HCT116 (cell line): ENCODE results near the gene CADPS. TPM values are rescaled to one million over a fixed set of nuclear protein-coding genes. Genes with fewer than 3 reads are reported as not detected.

Source experiments
- ATAC-seq: fragments of 200-7000 bp; cut with Tn5 transposase; 2 replicates; pipeline ENCODE4 v1.9.1; 2020; ENCODE audit warnings: mild to moderate bottlenecking, moderate library complexity
- BruUV-seq: library from RNA; stranded (reverse); fragments of 400-500 nt; replicated peaks from 2 replicates; lab custom pipeline; 2021; lab: Mats Ljungman, UMichigan
- CTCF ChIA-PET: fragments of 300-600 bp; sonication (Branson Sonifier 250); formaldehyde crosslinking; loops from one replicate; lab custom pipeline; 2021; ENCODE audit warnings: antibody characterized with exemption; lab: Charles Lee
- POLR2A ChIA-PET: fragments of 300-600, 350-600 bp; sonication (Branson Sonifier 250); formaldehyde crosslinking; loops from one replicate; lab custom pipeline; 2021; ENCODE audit warnings: antibody characterized with exemption; lab: Charles Lee
- RAD21 ChIA-PET, 2 experiments: fragments of 300-600 bp; sonication (Branson Sonifier 250); formaldehyde crosslinking; loops; one replicate each; lab custom pipeline; 2023; ENCODE audit warnings: low total read pairs in 2 of 2; ENCODE audit not compliant: uncharacterized antibody in 2 of 2, unreplicated experiment in 2 of 2, low non-redundant PET in 1 of 2; lab: Charles Lee
- DNase-seq: peaks from one replicate; pipeline ENCODE4 v3.0.0-alpha.2; 2010; ENCODE audit warnings: low read depth, low spot score
- H2AFZ ChIP-seq: fragments of 200-600 bp; shearing (Covaris generic), sonication (generic); 2 replicates; pipeline ENCODE4 v1.6.1; 2017; ENCODE audit warnings: low read depth, mixed run types, mixed read lengths, antibody characterized with exemption, low read length; ENCODE audit not compliant: poor library complexity, severe bottlenecking
- H3K27ac ChIP-seq: 2 replicates; pipeline ENCODE4 v1.5.1; 2012; ENCODE audit warnings: low read depth, low read length
- H3K27me3 ChIP-seq: fragments of 200-600 bp; sonication (generic); 2 replicates; pipeline ENCODE4 v1.6.1; 2016; ENCODE audit warnings: mixed run types, low read length, mixed read lengths; ENCODE audit not compliant: insufficient read depth
- H3K36me3 ChIP-seq, 2 experiments: fragments of 200-500 bp in 1 of 2; fragments of 200-600 bp in 1 of 2; sonication (Bioruptor generic) in 1 of 2; sonication (generic) in 1 of 2; 2 replicates each; pipeline versions ENCODE4 v1.5.1 to v1.6.1; 2014 to 2016; ENCODE audit warnings: low read length in 2 of 2, inconsistent platforms in 1 of 2, mixed read lengths in 1 of 2, mixed run types in 1 of 2; ENCODE audit not compliant: insufficient read depth in 2 of 2, control insufficient read depth in 1 of 2
- H3K4me1 ChIP-seq, 2 experiments: fragments of 200-600 bp in 1 of 2; sonication (generic) in 1 of 2; 2 replicates each; pipeline versions ENCODE4 v1.5.1 to v1.6.1; 2012 to 2017; ENCODE audit warnings: low read length in 2 of 2, inconsistent platforms in 1 of 2, mild to moderate bottlenecking in 1 of 2, mixed read lengths in 1 of 2, mixed run types in 1 of 2, moderate library complexity in 1 of 2; ENCODE audit not compliant: insufficient read depth in 2 of 2, control insufficient read depth in 1 of 2
- H3K4me2 ChIP-seq: fragments of 200-600 bp; sonication (generic); 2 replicates; pipeline ENCODE4 v1.6.1; 2017; ENCODE audit warnings: mixed run types, low read length, mixed read lengths
- H3K4me3 ChIP-seq, 2 experiments: fragments of 200-600 bp in 1 of 2; sonication (generic) in 1 of 2; replicated peaks in 1 of 2; 2 replicates each; pipeline ENCODE4 v1.5.1; 2011 to 2016; ENCODE audit warnings: low read length in 2 of 2, control low read depth in 1 of 2, low read depth in 1 of 2, mild to moderate bottlenecking in 1 of 2, mixed read lengths in 1 of 2, mixed run types in 1 of 2
- H3K79me2 ChIP-seq: fragments of 200-600 bp; sonication (generic); 2 replicates; pipeline ENCODE4 v1.6.1; 2017; ENCODE audit warnings: mild to moderate bottlenecking, mixed run types, low read length, moderate library complexity, mixed read lengths; ENCODE audit not compliant: insufficient read depth
- H3K9ac ChIP-seq: fragments of 200-600 bp; sonication (generic); 2 replicates; pipeline ENCODE4 v1.6.1; 2016; ENCODE audit warnings: low read length, mixed read lengths
- H3K9me2 ChIP-seq: fragments of 200-600 bp; sonication (generic), shearing (Covaris generic); 2 replicates; pipeline ENCODE4 v1.6.1; 2017; ENCODE audit warnings: mixed run types, mild to moderate bottlenecking, moderate library complexity; ENCODE audit not compliant: insufficient read depth
- H3K9me3 ChIP-seq, 2 experiments: fragments of 200-500 bp in 1 of 2; fragments of 200-600 bp in 1 of 2; sonication (Bioruptor generic) in 1 of 2; sonication (generic) in 1 of 2; 2 replicates each; pipeline ENCODE4 v1.6.1; 2014 to 2017; ENCODE audit warnings: low read length in 2 of 2, mixed read lengths in 2 of 2, inconsistent platforms in 1 of 2, low read depth in 1 of 2, mild to moderate bottlenecking in 1 of 2, mixed run types in 1 of 2, moderate library complexity in 1 of 2; ENCODE audit not compliant: control insufficient read depth in 1 of 2, insufficient read depth in 1 of 2
- H4K20me1 ChIP-seq: fragments of 200-600 bp; sonication (generic), shearing (Covaris generic); 2 replicates; pipeline ENCODE4 v1.6.1; 2017; ENCODE audit warnings: mixed run types, mild to moderate bottlenecking, moderate library complexity; ENCODE audit not compliant: insufficient read depth
- CEBPB ChIP-seq: IDR thresholded peaks from 2 replicates; pipeline ENCODE4 v1.6.1; 2012; ENCODE audit warnings: low read depth
- ELF1 ChIP-seq: IDR thresholded peaks from 2 replicates; pipeline ENCODE4 v1.6.1; 2012; ENCODE audit warnings: low read depth, borderline replicate concordance
- EZH2 ChIP-seq: fragments of 200-600 bp; sonication (generic); IDR thresholded peaks from 2 replicates; pipeline ENCODE4 v1.6.1; 2017; ENCODE audit warnings: antibody characterized with exemption, mixed run types
- JUND ChIP-seq: IDR thresholded peaks from 2 replicates; pipeline ENCODE4 v1.6.1; 2012
- POLR2A ChIP-seq: IDR thresholded peaks from 2 replicates; pipeline ENCODE4 v1.7.0; 2011; ENCODE audit warnings: borderline replicate concordance; ENCODE audit not compliant: insufficient read depth, insufficient read length; ENCODE audit errors: extremely low read depth
- SIN3A ChIP-seq: IDR thresholded peaks from 2 replicates; pipeline ENCODE4 v1.6.1; 2012; ENCODE audit warnings: low read depth
- SP1 ChIP-seq: IDR thresholded peaks from 2 replicates; pipeline ENCODE4 v1.6.1; 2012; ENCODE audit warnings: low read depth
- YY1 ChIP-seq: IDR thresholded peaks from 2 replicates; pipeline ENCODE4 v1.6.1; 2011; ENCODE audit warnings: low read length, low read depth, moderate library complexity, mild to moderate bottlenecking; ENCODE audit not compliant: insufficient replicate concordance; ENCODE audit errors: extremely low read depth
- ZFX ChIP-seq: fragments of 450-650 bp; IDR thresholded peaks from 2 replicates; pipeline ENCODE4 v1.6.1; 2017
- ZNF274 ChIP-seq: fragments of 200-500 bp; sonication (Bioruptor generic); IDR thresholded peaks from 2 replicates; pipeline ENCODE4 v1.6.1; 2014; ENCODE audit warnings: mild to moderate bottlenecking, low read depth, low read length, inconsistent platforms
- intact Hi-C: fragments of 100-400 bp; cut with micrococcal nuclease; formaldehyde crosslinking; loops from 2 replicates; pipeline ENCODE4 v1.10.0; 2022
- total RNA-seq: library from RNA; stranded (reverse); gene quantifications from one replicate; pipeline ENCODE4 v1.2.1, GENCODE V29; 2021; ENCODE audit not compliant: unreplicated experiment
- TF ChIP-seq, protein P1 (sequence below), 3 experiments: fragments of 200-600 bp in 1 of 3; sonication (generic) in 1 of 3; IDR thresholded peaks in 2 of 3; conservative IDR thresholded peaks in 1 of 3; 2 replicates each; pipeline ENCODE4 v1.5.1; 2012 to 2017; ENCODE audit warnings: low read depth in 2 of 3, low read length in 2 of 3, antibody characterized with exemption in 1 of 3, borderline replicate concordance in 1 of 3, control low read depth in 1 of 3, mild to moderate bottlenecking in 1 of 3, mixed read lengths in 1 of 3, mixed run types in 1 of 3, moderate library complexity in 1 of 3; ENCODE audit not compliant: insufficient read depth in 1 of 3
- TF ChIP-seq, protein P2 (sequence below): IDR thresholded peaks from 2 replicates; pipeline ENCODE4 v1.6.1; 2011; ENCODE audit warnings: mild to moderate bottlenecking, low read length, moderate library complexity; ENCODE audit not compliant: insufficient replicate concordance; ENCODE audit errors: extremely low read depth
- TF ChIP-seq, protein P3 (sequence below): IDR thresholded peaks from 2 replicates; pipeline ENCODE4 v1.6.1; 2012; ENCODE audit warnings: low read depth
- TF ChIP-seq, protein P4 (sequence below): IDR thresholded peaks from 2 replicates; pipeline ENCODE4 v1.6.1; 2012

The CADPS gene
- total RNA-seq, 1 experiment from 2014 or later = not detected

DNA sequence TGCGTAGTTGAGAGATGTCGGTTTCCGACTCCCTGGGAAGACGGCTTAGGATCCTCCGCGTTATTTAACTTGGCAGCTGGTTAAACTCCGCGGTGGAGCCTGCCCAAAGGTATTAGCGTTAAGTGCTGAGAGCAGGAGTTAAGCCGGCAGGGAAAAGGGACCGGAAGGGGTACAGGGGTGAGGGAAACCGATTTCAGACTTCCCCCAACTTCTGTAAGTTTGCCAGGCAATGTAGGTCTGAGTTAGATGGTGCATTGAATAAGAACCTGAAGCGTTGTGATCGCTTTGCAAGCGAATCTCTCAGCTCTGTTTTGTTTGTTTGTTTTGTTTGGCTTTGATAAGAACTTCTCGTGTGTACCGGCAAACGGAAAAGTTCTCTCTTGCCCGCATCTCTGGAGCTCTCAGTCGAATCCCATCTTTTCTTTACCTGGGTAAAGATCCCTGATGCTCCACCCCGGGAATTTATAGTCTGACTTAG is 495.9 kb downstream of the CADPS start:
- Histone ChIP-seq H3K9me2 (no peaks in the 10 kb centered on the region), H3K27ac (no peak overlapping the region), H3K4me2 (no peak overlapping the region), H3K9me3 (no peaks in the 10 kb centered on the region), H3K4me3 (no peak overlapping the region), H4K20me1 (no peaks in the 10 kb centered on the region), H3K9ac (no peak overlapping the region), H3K27me3 (peaks cover 47% of the 10 kb centered on the region), H3K36me3 (no peaks in the 10 kb centered on the region), H3K79me2 (no peaks in the 10 kb centered on the region), H3K4me1 (no peaks in the 10 kb centered on the region), H2AFZ (no peak overlapping the region)
- ATAC-seq (no peak), DNase-seq (no peak)
- POLR2A ChIA-PET = no interaction called here
- CTCF ChIA-PET = no interaction called here
- RAD21 ChIA-PET = no interaction called here
- BruUV-seq = no TSS peak
- intact Hi-C loops = no loop called here
- TF ChIP-seq, protein P1, sequence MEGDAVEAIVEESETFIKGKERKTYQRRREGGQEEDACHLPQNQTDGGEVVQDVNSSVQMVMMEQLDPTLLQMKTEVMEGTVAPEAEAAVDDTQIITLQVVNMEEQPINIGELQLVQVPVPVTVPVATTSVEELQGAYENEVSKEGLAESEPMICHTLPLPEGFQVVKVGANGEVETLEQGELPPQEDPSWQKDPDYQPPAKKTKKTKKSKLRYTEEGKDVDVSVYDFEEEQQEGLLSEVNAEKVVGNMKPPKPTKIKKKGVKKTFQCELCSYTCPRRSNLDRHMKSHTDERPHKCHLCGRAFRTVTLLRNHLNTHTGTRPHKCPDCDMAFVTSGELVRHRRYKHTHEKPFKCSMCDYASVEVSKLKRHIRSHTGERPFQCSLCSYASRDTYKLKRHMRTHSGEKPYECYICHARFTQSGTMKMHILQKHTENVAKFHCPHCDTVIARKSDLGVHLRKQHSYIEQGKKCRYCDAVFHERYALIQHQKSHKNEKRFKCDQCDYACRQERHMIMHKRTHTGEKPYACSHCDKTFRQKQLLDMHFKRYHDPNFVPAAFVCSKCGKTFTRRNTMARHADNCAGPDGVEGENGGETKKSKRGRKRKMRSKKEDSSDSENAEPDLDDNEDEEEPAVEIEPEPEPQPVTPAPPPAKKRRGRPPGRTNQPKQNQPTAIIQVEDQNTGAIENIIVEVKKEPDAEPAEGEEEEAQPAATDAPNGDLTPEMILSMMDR (IDR thresholded peaks at IDR 0.05 in 2 of 3, conservative IDR thresholded peaks at IDR 0.05 in 1 of 3; ENCODE audit: borderline replicate concordance in 1 of 3, insufficient read depth in 1 of 3, low read depth in 2 of 3, low read length in 2 of 3) = no peak
- TF ChIP-seq SP1 = no peak
- TF ChIP-seq, protein P2, sequence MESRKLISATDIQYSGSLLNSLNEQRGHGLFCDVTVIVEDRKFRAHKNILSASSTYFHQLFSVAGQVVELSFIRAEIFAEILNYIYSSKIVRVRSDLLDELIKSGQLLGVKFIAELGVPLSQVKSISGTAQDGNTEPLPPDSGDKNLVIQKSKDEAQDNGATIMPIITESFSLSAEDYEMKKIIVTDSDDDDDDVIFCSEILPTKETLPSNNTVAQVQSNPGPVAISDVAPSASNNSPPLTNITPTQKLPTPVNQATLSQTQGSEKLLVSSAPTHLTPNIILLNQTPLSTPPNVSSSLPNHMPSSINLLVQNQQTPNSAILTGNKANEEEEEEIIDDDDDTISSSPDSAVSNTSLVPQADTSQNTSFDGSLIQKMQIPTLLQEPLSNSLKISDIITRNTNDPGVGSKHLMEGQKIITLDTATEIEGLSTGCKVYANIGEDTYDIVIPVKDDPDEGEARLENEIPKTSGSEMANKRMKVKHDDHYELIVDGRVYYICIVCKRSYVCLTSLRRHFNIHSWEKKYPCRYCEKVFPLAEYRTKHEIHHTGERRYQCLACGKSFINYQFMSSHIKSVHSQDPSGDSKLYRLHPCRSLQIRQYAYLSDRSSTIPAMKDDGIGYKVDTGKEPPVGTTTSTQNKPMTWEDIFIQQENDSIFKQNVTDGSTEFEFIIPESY = no peak
- TF ChIP-seq SIN3A = no peak
- TF ChIP-seq, protein P3, sequence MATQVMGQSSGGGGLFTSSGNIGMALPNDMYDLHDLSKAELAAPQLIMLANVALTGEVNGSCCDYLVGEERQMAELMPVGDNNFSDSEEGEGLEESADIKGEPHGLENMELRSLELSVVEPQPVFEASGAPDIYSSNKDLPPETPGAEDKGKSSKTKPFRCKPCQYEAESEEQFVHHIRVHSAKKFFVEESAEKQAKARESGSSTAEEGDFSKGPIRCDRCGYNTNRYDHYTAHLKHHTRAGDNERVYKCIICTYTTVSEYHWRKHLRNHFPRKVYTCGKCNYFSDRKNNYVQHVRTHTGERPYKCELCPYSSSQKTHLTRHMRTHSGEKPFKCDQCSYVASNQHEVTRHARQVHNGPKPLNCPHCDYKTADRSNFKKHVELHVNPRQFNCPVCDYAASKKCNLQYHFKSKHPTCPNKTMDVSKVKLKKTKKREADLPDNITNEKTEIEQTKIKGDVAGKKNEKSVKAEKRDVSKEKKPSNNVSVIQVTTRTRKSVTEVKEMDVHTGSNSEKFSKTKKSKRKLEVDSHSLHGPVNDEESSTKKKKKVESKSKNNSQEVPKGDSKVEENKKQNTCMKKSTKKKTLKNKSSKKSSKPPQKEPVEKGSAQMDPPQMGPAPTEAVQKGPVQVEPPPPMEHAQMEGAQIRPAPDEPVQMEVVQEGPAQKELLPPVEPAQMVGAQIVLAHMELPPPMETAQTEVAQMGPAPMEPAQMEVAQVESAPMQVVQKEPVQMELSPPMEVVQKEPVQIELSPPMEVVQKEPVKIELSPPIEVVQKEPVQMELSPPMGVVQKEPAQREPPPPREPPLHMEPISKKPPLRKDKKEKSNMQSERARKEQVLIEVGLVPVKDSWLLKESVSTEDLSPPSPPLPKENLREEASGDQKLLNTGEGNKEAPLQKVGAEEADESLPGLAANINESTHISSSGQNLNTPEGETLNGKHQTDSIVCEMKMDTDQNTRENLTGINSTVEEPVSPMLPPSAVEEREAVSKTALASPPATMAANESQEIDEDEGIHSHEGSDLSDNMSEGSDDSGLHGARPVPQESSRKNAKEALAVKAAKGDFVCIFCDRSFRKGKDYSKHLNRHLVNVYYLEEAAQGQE = no peak
- no peak for TF ChIP-seq ZFX
- no peak for TF ChIP-seq CEBPB
- no peak for TF ChIP-seq ELF1
- TF ChIP-seq POLR2A = no peak
- TF ChIP-seq, protein P4, sequence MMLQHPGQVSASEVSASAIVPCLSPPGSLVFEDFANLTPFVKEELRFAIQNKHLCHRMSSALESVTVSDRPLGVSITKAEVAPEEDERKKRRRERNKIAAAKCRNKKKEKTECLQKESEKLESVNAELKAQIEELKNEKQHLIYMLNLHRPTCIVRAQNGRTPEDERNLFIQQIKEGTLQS = no peak
- no peak for TF ChIP-seq YY1
- no peak for TF ChIP-seq EZH2
- TF ChIP-seq JUND = no peak
- no peak for TF ChIP-seq ZNF274
